Stomach (tissue), 9 donors: ENCODE data around the gene RRP15. TPM values are rescaled to one million over a fixed set of nuclear protein-coding genes. Genes with fewer than 3 reads are reported as not detected.

Source experiments
- DNase-seq, 2 donors: peaks; one replicate each; pipeline versions ENCODE4 v3.0.0 to v3.0.0-alpha.2; 2013 to 2019
- H3K27ac ChIP-seq, 5 donors: fragments of 200-600 bp in 4 of 5; sonication (generic) in 4 of 5; one replicate each; pipeline ENCODE4 v1.5.1; 2013 to 2019; ENCODE audit warnings: mild to moderate bottlenecking in 1 of 5, moderate library complexity in 1 of 5
- H3K27me3 ChIP-seq, 3 donors: fragments of 200-600 bp; sonication (generic); one replicate each; pipeline ENCODE4 v1.5.1; 2017 to 2019; ENCODE audit warnings: mixed run types in 1 of 3
- H3K36me3 ChIP-seq, 4 donors: fragments of 200-600 bp; sonication (generic); 1 replicate in 3 of 4; 2 replicates in 1 of 4; pipeline ENCODE4 v1.5.1; 2016 to 2019
- H3K4me1 ChIP-seq, 4 donors: fragments of 200-600 bp; sonication (generic); one replicate each; pipeline ENCODE4 v1.5.1; 2016 to 2019
- H3K4me3 ChIP-seq, 4 donors: fragments of 200-600 bp; sonication (generic) in 3 of 4; one replicate each; pipeline ENCODE4 v1.5.1; 2016 to 2019; ENCODE audit warnings: mild to moderate bottlenecking in 1 of 4
- H3K9me3 ChIP-seq, 4 donors: fragments of 200-600 bp; sonication (generic); one replicate each; pipeline ENCODE4 v1.5.1; 2016 to 2019
- EP300 ChIP-seq: sonication (generic); formaldehyde crosslinking; IDR thresholded peaks from one replicate; pipeline ENCODE4 v1.6.1; 2017; ENCODE audit warnings: antibody characterized with exemption
- POLR2A ChIP-seq, 4 donors: fragments of 450-650 bp; IDR thresholded peaks; one replicate each; pipeline ENCODE4 v1.6.1; 2016; ENCODE audit warnings: antibody characterized with exemption in 4 of 4, control low read depth in 2 of 4, mild to moderate bottlenecking in 1 of 4, moderate library complexity in 1 of 4
- POLR2AphosphoS5 ChIP-seq, 3 donors: sonication (generic); formaldehyde crosslinking; IDR thresholded peaks; one replicate each; pipeline ENCODE4 v1.6.1; 2016; ENCODE audit warnings: antibody characterized with exemption in 3 of 3
- WGBS, 5 donors: extraction: QIAGEN DNeasy Blood & Tissue Kit in 3 of 5; methylation state at CpG; one replicate each; pipeline versions ENCODE4 v1.1.5 to v1.1.7; 2013 to 2018; 5-methylcytosine and 5-hydroxymethylcytosine counted together
- intact Hi-C: fragments of 100-400 bp; cut with DNase I; formaldehyde crosslinking; loops from one replicate; pipeline ENCODE4 v1.15.1; 2023; ENCODE audit warnings: low total_unique reads
- polyA plus RNA-seq, 3 donors: library from polyadenylated mRNA; stranded (reverse); fragments of 200-250 nt; gene quantifications; one replicate each; pipeline ENCODE4 v1.2.3, GENCODE V29; 2013
- total RNA-seq, 5 donors: library from RNA; depleted of rRNA; stranded (reverse); fragments of >200 nt; gene quantifications; one replicate each; pipeline versions ENCODE4 v1.1.0 to v1.2.3, GENCODE V29; 2014 to 2016
- TF ChIP-seq, protein P1 (sequence below), 7 experiments: fragments of 450-650 bp in 4 of 7; fragments of 200-600 bp in 3 of 7; sonication (generic) in 3 of 7; IDR thresholded peaks; one replicate each; pipeline ENCODE4 v1.5.1; 2016 to 2019; ENCODE audit warnings: antibody characterized with exemption in 7 of 7, control low read depth in 2 of 7, mild to moderate bottlenecking in 1 of 7
- donor health status: healthy with polysubstance abuse.
- donor health status: Bipolar disorder and iron deficiency.
- donor health status: healthy.

Gene RRP15
- total and polyA plus RNA-seq, 8 donors, result 2.6 to 70.1 (median 8.9) TPM

DNA sequence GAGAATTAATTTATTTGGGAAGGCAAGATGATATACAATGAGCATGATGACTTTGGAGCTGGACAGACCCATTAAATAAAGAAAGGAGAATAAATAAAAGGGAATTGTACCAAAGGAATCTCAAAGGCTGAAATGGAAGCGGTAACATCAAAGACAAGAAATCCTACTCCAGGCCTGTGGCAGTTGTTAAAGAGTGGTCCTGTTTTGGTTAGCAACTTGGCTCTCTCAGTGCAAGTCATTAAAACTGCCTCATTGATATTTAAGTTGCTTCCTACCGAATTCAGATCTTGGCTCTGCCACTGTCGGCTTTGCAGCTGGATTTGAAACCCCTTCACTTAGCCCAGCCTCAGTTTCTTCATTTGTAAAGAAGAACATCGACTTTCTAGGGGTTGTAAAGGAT, 70.2 kb downstream of the RRP15 start:
- no peak overlapping the region for H3K27ac ChIP-seq
- DNase-seq, result no peak
- no peak overlapping the region for H3K4me3 ChIP-seq
- H3K9me3 ChIP-seq, result no peaks in the 10 kb centered on the region
- H3K4me1 ChIP-seq, result peaks cover 0 to 25% (median 0%) of the 10 kb centered on the region in 4 donors
- TF ChIP-seq POLR2A (IDR thresholded peaks at IDR 0.05) (no peak), EP300 (no peak), POLR2AphosphoS5 (IDR thresholded peaks at IDR 0.05) (no peak)
- TF ChIP-seq, protein P1, sequence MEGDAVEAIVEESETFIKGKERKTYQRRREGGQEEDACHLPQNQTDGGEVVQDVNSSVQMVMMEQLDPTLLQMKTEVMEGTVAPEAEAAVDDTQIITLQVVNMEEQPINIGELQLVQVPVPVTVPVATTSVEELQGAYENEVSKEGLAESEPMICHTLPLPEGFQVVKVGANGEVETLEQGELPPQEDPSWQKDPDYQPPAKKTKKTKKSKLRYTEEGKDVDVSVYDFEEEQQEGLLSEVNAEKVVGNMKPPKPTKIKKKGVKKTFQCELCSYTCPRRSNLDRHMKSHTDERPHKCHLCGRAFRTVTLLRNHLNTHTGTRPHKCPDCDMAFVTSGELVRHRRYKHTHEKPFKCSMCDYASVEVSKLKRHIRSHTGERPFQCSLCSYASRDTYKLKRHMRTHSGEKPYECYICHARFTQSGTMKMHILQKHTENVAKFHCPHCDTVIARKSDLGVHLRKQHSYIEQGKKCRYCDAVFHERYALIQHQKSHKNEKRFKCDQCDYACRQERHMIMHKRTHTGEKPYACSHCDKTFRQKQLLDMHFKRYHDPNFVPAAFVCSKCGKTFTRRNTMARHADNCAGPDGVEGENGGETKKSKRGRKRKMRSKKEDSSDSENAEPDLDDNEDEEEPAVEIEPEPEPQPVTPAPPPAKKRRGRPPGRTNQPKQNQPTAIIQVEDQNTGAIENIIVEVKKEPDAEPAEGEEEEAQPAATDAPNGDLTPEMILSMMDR (IDR thresholded peaks at IDR 0.05), result no peak
- H3K27me3 ChIP-seq, result no peaks in the 10 kb centered on the region
- no peaks in the 10 kb centered on the region for H3K36me3 ChIP-seq
- 73 to 85% (median 80%) methylated on average over 4 of the region's 4 CpGs for WGBS, 5 donors
- intact Hi-C loops, result no loop called here

DNA sequence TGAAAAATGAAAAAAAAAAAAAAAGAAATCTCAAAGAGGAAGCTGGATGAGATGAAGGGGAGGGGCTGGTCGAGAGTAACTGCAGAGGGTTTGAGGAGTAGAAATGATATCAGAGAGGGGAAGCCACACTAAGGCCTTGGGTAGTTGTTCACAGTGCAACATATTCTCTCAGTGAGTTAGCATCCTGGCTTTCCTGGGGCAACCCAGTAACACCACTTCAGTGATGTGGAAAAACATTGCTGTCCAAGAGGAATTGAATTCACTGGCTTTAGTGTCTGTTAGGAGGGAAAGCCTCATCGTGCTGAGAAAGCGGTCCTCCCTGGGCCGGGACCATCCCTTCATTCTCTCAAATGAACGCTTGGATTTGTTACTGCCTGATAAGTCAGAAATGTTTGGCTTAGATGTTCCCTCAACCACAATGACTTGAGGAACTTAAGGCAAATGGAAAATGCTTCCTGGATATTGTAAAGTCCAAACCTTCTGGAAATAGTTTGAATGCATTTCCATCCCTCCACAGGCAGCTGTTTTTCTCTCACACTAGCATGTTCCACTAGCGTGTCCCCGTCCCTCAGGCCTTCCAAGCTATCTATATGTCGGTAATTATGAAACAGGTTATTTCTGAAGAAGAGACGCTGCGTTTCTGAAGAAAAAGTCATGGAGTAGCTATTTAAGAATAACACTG, 72.3 kb downstream of the RRP15 start:
- intact Hi-C loops, result no loop called here
- H3K36me3 ChIP-seq, result no peaks in the 10 kb centered on the region
- WGBS, 5 donors, result 72 to 83% (median 78%) methylated on average over 10 of the region's 10 CpGs
- H3K4me1 ChIP-seq, result peaks cover 0 to 16% (median 0%) of the 10 kb centered on the region in 4 donors
- no peak overlapping the region for H3K27ac ChIP-seq
- H3K4me3 ChIP-seq, result no peak overlapping the region
- TF ChIP-seq POLR2A (IDR thresholded peaks at IDR 0.05), result no peak
- DNase-seq, result no peak
- no peaks in the 10 kb centered on the region for H3K27me3 ChIP-seq
- no peaks in the 10 kb centered on the region for H3K9me3 ChIP-seq

DNA sequence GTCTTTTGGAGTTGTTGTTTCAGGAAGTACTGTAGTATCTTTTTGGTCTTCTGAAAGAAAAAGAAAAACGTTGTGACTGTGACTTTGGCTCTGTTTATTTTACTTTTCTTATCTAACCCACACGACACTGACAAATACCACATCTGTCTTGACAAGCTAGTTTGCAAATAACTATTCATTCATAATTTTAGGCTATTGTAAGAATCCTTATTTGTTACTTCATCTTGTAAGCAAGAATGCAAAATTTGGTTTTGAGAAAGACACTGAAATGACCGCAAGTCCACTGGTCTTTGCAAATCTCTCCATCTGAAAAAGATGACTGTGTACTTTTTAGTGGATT, 72.8 kb downstream of the RRP15 start:
- intact Hi-C loops, result no loop called here
- DNase-seq, result no peak
- Histone ChIP-seq H3K36me3 (no peaks in the 10 kb centered on the region), H3K4me3 (no peak overlapping the region), H3K27ac (no peak overlapping the region), H3K27me3 (no peaks in the 10 kb centered on the region), H3K9me3 (no peaks in the 10 kb centered on the region), H3K4me1 (peaks cover 0 to 15% (median 0%) of the 10 kb centered on the region in 4 donors)
- 41 to 59% (median 53%) methylated on average over 3 of the region's 3 CpGs for WGBS, 5 donors
- TF ChIP-seq EP300, result no peak
- no peak for TF ChIP-seq POLR2A (IDR thresholded peaks at IDR 0.05)
- TF ChIP-seq POLR2AphosphoS5 (IDR thresholded peaks at IDR 0.05), result no peak
- TF ChIP-seq, protein P1 (IDR thresholded peaks at IDR 0.05), result no peak

DNA sequence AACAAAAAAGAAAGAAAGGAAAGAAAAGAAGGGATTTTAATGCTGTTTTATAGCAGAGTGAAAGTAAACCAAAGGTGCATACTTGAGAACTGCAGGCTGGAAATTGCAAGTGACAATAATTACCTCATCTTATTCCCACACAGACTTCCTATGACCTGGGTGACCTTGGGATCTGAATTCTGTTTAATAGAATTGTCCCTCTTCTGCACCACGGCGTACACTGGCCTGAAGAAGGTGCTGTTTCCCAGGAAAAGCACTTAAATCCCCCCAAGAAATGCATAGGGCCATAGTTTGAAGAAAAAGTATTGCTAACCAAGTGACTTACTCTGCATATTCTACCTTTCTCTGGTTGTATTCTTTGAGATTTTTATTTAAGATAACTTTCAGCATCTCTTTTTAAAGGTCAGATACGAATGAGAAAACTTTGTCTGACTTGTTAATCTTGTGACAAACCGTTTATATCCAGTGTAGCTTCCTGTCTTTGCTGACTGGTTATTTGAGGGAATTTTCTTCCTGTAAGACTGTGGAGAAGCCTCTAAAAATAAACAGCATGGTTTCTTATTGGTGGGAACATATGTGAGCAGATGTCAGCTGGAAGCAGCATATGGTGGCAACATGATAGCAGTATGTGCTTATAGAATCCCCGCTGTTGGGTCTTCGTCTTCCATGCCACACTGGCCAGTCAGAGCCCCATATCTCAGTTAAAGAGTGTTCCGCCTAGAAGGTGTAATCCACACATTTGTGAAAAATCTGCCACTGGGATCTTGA, 76.4 kb downstream of the RRP15 start:
- no peak overlapping the region for H3K4me3 ChIP-seq
- intact Hi-C loops, result no loop called here
- peaks cover 8 to 46% (median 21%) of the 10 kb centered on the region in 4 donors for H3K4me1 ChIP-seq
- TF ChIP-seq POLR2AphosphoS5 (IDR thresholded peaks at IDR 0.05) (no peak), POLR2A (IDR thresholded peaks at IDR 0.05) (no peak), EP300 (no peak)
- TF ChIP-seq, protein P1 (IDR thresholded peaks at IDR 0.05), result peak in 1 of 7 experiments; percentile 16
- H3K27me3 ChIP-seq, result no peaks in the 10 kb centered on the region
- H3K36me3 ChIP-seq, result no peaks in the 10 kb centered on the region
- H3K9me3 ChIP-seq, result no peaks in the 10 kb centered on the region
- DNase-seq, result peak in 1 of 2 donors; percentile 65
- WGBS, 5 donors, result 65 to 73% (median 68%) methylated on average over 7 of the region's 7 CpGs
- H3K27ac ChIP-seq, result peak overlapping the region in 1 of 5 donors; percentile 10
